ENCODE measurements around the gene ARHGAP12. TPM values are rescaled to one million over a fixed set of nuclear protein-coding genes. Genes with fewer than 3 reads are reported as not detected.
A peak's percentile ranks its signal among the peaks of the same experiment; 100 is the strongest.

ARHGAP12 gene
- polyA plus RNA-seq, 1 donor from 2014 or later = 62.6 TPM

DNA sequence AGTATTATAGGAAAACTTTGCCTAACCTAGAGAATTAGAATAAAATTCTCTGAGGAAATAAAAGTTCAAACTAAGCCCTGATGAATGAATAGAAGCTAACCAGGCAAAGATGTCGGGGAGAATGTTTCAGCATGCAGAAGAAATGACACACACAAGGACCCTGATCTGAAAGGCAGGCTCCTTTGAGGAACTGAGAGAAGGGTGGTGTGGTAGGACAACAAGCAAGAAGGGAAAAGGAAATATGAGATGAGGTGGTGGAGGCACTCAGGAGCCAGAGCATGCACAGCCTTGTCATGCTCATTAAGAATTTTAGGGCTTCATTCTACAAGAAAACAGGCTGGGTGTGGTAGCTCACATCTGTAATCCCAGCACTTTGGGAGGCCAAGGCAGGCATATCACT, 90.6 kb downstream of the ARHGAP12 start:
- Histone ChIP-seq H3K36me3 (ENCODE audit: insufficient read depth, low read length) (no peaks in the 10 kb centered on the region), H3K27me3 (ENCODE audit: insufficient read depth, low read depth, low read length) (no peaks in the 10 kb centered on the region), H3K9ac (ENCODE audit: low read length) (no peak overlapping the region), H3K9me3 (ENCODE audit: low read length) (no peaks in the 10 kb centered on the region), H3K79me2 (replicated peaks; ENCODE audit: insufficient read depth, low read length) (no peaks in the 10 kb centered on the region), H3K4me2 (ENCODE audit: low read length) (no peak overlapping the region), H3F3A (ENCODE audit: insufficient read depth, low read length, poor library complexity, severe bottlenecking) (no peaks in the 10 kb centered on the region), H2AFZ (ENCODE audit: low read depth, low read length) (no peak overlapping the region), H3K27ac (ENCODE audit: low read length) (no peak overlapping the region), H3K4me3 (ENCODE audit: low read length) (no peak overlapping the region), H3K9me2 (ENCODE audit: insufficient read depth, low read length) (no peaks in the 10 kb centered on the region), H4K20me1 (ENCODE audit: insufficient read depth) (no peaks in the 10 kb centered on the region)
- TF ChIP-seq, protein P1, sequence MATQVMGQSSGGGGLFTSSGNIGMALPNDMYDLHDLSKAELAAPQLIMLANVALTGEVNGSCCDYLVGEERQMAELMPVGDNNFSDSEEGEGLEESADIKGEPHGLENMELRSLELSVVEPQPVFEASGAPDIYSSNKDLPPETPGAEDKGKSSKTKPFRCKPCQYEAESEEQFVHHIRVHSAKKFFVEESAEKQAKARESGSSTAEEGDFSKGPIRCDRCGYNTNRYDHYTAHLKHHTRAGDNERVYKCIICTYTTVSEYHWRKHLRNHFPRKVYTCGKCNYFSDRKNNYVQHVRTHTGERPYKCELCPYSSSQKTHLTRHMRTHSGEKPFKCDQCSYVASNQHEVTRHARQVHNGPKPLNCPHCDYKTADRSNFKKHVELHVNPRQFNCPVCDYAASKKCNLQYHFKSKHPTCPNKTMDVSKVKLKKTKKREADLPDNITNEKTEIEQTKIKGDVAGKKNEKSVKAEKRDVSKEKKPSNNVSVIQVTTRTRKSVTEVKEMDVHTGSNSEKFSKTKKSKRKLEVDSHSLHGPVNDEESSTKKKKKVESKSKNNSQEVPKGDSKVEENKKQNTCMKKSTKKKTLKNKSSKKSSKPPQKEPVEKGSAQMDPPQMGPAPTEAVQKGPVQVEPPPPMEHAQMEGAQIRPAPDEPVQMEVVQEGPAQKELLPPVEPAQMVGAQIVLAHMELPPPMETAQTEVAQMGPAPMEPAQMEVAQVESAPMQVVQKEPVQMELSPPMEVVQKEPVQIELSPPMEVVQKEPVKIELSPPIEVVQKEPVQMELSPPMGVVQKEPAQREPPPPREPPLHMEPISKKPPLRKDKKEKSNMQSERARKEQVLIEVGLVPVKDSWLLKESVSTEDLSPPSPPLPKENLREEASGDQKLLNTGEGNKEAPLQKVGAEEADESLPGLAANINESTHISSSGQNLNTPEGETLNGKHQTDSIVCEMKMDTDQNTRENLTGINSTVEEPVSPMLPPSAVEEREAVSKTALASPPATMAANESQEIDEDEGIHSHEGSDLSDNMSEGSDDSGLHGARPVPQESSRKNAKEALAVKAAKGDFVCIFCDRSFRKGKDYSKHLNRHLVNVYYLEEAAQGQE (IDR thresholded peaks at IDR 0.05; ENCODE audit: borderline replicate concordance) = no peak
- no peak for TF ChIP-seq TAF1 (IDR thresholded peaks at IDR 0.05; ENCODE audit: low read depth)
- no peak for TF ChIP-seq RAD21 (conservative IDR thresholded peaks at IDR 0.05)
- no peak for TF ChIP-seq POLR2AphosphoS5 (IDR thresholded peaks at IDR 0.05)
- TF ChIP-seq SMC3 (conservative IDR thresholded peaks at IDR 0.05; ENCODE audit: poor library complexity) = no peak
- TF ChIP-seq, protein P2, sequence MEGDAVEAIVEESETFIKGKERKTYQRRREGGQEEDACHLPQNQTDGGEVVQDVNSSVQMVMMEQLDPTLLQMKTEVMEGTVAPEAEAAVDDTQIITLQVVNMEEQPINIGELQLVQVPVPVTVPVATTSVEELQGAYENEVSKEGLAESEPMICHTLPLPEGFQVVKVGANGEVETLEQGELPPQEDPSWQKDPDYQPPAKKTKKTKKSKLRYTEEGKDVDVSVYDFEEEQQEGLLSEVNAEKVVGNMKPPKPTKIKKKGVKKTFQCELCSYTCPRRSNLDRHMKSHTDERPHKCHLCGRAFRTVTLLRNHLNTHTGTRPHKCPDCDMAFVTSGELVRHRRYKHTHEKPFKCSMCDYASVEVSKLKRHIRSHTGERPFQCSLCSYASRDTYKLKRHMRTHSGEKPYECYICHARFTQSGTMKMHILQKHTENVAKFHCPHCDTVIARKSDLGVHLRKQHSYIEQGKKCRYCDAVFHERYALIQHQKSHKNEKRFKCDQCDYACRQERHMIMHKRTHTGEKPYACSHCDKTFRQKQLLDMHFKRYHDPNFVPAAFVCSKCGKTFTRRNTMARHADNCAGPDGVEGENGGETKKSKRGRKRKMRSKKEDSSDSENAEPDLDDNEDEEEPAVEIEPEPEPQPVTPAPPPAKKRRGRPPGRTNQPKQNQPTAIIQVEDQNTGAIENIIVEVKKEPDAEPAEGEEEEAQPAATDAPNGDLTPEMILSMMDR (IDR thresholded peaks at IDR 0.05; ENCODE audit: poor library complexity, severe bottlenecking) = no peak
- no peak for TF ChIP-seq EZH2 (IDR thresholded peaks at IDR 0.05; ENCODE audit: borderline replicate concordance, insufficient read depth, low read length, poor library complexity, severe bottlenecking)
- TF ChIP-seq EP300 (conservative IDR thresholded peaks at IDR 0.05; ENCODE audit: poor library complexity, severe bottlenecking) = no peak
- TF ChIP-seq MXI1 (conservative IDR thresholded peaks at IDR 0.05; ENCODE audit: poor library complexity, severe bottlenecking) = no peak

DNA sequence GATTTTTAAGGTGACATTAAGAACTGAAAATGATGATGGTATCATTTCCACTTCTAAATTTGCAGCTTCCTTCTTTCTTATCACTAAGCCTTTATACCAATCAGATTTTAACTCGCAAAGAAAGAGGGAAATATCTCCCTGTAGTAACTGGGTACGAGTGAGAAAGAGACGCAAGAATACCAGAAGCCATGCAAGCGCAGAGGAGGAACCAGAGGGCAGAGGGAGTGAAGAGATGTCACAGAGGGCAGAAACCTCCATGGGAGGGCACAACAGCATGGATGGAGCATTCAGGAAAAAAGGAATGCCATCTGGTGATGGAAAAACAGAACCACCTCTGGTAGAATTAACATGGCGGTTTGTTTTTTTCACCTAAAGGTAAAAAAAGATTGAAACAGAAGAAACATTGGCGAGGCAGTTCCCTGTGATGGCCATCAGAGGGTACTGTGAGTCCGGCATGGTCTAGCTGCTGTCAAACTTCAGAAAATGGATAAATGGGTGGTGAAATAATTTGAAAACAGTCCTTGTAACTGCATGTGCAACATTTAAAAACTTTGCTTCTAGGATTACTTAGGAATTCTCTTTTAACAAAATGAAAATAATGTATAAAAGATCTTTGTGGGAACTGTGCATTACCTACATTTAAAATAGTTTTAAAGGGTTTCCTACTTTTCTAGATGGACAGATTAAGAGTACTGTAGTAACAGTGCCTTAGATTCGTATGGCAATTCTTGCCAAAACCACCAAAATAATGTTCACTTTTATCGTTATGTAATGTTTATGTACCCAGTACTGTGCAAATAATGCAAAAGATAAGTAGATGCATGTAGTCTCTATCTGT, 91.8 kb downstream of the ARHGAP12 start:
- Histone ChIP-seq H3K27ac (ENCODE audit: low read length) (no peak overlapping the region), H3K36me3 (ENCODE audit: insufficient read depth, low read length) (no peaks in the 10 kb centered on the region), H3F3A (ENCODE audit: insufficient read depth, low read length, poor library complexity, severe bottlenecking) (no peaks in the 10 kb centered on the region), H3K9me2 (ENCODE audit: insufficient read depth, low read length) (no peaks in the 10 kb centered on the region), H3K4me2 (ENCODE audit: low read length) (no peak overlapping the region), H3K4me3 (ENCODE audit: low read length) (no peak overlapping the region), H3K27me3 (ENCODE audit: insufficient read depth, low read depth, low read length) (no peaks in the 10 kb centered on the region), H3K9me3 (ENCODE audit: low read length) (no peaks in the 10 kb centered on the region), H3K79me2 (replicated peaks; ENCODE audit: insufficient read depth, low read length) (no peaks in the 10 kb centered on the region), H4K20me1 (ENCODE audit: insufficient read depth) (no peaks in the 10 kb centered on the region), H3K9ac (ENCODE audit: low read length) (no peak overlapping the region), H2AFZ (ENCODE audit: low read depth, low read length) (no peak overlapping the region)
- TF ChIP-seq, protein P1 (IDR thresholded peaks at IDR 0.05; ENCODE audit: borderline replicate concordance) = no peak
- TF ChIP-seq SMC3 (conservative IDR thresholded peaks at IDR 0.05; ENCODE audit: poor library complexity) (no peak), RAD21 (conservative IDR thresholded peaks at IDR 0.05) (peak; percentile 29), POLR2AphosphoS5 (IDR thresholded peaks at IDR 0.05) (no peak)
- TF ChIP-seq, protein P2 (IDR thresholded peaks at IDR 0.05; ENCODE audit: poor library complexity, severe bottlenecking) = peak; percentile 44

Measured in neural cell (in vitro differentiated cells).